SK-N-SH (cell line): ENCODE results near the gene SDK1. TPM values are rescaled to one million over a fixed set of nuclear protein-coding genes. Genes with fewer than 3 reads are reported as not detected.

Experiments used
- CTCF ChIA-PET: fragments of 300-600, 350-600 bp; formaldehyde crosslinking; extraction: SDS; loops from one replicate; lab custom pipeline; 2021; lab: Yijun Ruan, JAX
- POLR2A ChIA-PET: fragments of 350-600 bp; sonication (Branson Sonifier 250); formaldehyde crosslinking; extraction: SDS; loops from one replicate; lab custom pipeline; 2020; ENCODE audit warnings: antibody characterized with exemption, inconsistent platforms; lab: Yijun Ruan, JAX
- DNase-seq: peaks from one replicate; pipeline ENCODE4 v3.0.0; 2012
- H2AFZ ChIP-seq: fragments of 200-600 bp; sonication (generic); 2 replicates; pipeline ENCODE4 v1.8.1; 2016; ENCODE audit warnings: antibody characterized with exemption, mild to moderate bottlenecking, low read depth
- H3F3A ChIP-seq: fragments of 200-600 bp; sonication (generic); replicated peaks from 2 replicates; pipeline ENCODE3; 2016; ENCODE audit warnings: antibody characterized with exemption, mild to moderate bottlenecking; ENCODE audit not compliant: insufficient read depth
- H3K27ac ChIP-seq, 2 experiments: fragments of 200-500 bp in 1 of 2; fragments of 200-600 bp in 1 of 2; sonication (Bioruptor generic) in 1 of 2; sonication (generic), shearing (Covaris generic) in 1 of 2; 2 replicates each; pipeline versions ENCODE4 v1.5.1 to v1.6.1; 2014 to 2016; ENCODE audit warnings: low read depth in 2 of 2, inconsistent platforms in 1 of 2, low read length in 1 of 2, mild to moderate bottlenecking in 1 of 2, mixed read lengths in 1 of 2
- H3K27me3 ChIP-seq: fragments of 200-600 bp; sonication (generic), shearing (Covaris generic); 2 replicates; pipeline ENCODE4 v1.6.1; 2016; ENCODE audit warnings: mixed run types; ENCODE audit not compliant: insufficient read depth
- H3K36me3 ChIP-seq, 2 experiments: fragments of 200-500 bp in 1 of 2; fragments of 200-600 bp in 1 of 2; sonication (Bioruptor generic) in 1 of 2; sonication (generic) in 1 of 2; replicated peaks in 1 of 2; 2 replicates each; pipeline versions ENCODE3 to v1.5.1; 2014 to 2016; ENCODE audit warnings: low read length in 1 of 2, mild to moderate bottlenecking in 1 of 2; ENCODE audit not compliant: insufficient read depth in 2 of 2, control insufficient read depth in 1 of 2
- H3K4me1 ChIP-seq, 2 experiments: fragments of 200-500 bp in 1 of 2; fragments of 200-600 bp in 1 of 2; sonication (Bioruptor generic) in 1 of 2; sonication (generic), shearing (Covaris generic) in 1 of 2; 2 replicates each; pipeline versions ENCODE4 v1.5.1 to v1.6.1; 2014 to 2016; ENCODE audit warnings: low read depth in 1 of 2, low read length in 1 of 2, mixed run types in 1 of 2; ENCODE audit not compliant: insufficient read depth in 2 of 2, control insufficient read depth in 1 of 2
- H3K4me2 ChIP-seq: fragments of 200-600 bp; sonication (generic), shearing (Covaris generic); 2 replicates; pipeline ENCODE4 v1.6.1; 2017; ENCODE audit warnings: mixed run types
- H3K4me3 ChIP-seq, 2 experiments: fragments of 200-500 bp in 1 of 2; fragments of 200-600 bp in 1 of 2; sonication (Bioruptor generic) in 1 of 2; sonication (generic), shearing (Covaris generic) in 1 of 2; 2 replicates each; pipeline versions ENCODE4 v1.5.1 to v1.8.1; 2014 to 2016; ENCODE audit warnings: low read depth in 2 of 2, inconsistent platforms in 1 of 2, low read length in 1 of 2, mild to moderate bottlenecking in 1 of 2, mixed read lengths in 1 of 2, moderate library complexity in 1 of 2
- H3K79me2 ChIP-seq: fragments of 200-600 bp; sonication (generic); 2 replicates; pipeline ENCODE4 v1.8.1; 2017; ENCODE audit warnings: mild to moderate bottlenecking; ENCODE audit not compliant: insufficient read depth
- H3K9ac ChIP-seq: fragments of 200-600 bp; sonication (generic); 2 replicates; pipeline ENCODE4 v1.6.1; 2017; ENCODE audit warnings: mixed run types
- H3K9me2 ChIP-seq: fragments of 200-600 bp; sonication (generic); 2 replicates; pipeline ENCODE4 v1.6.1; 2017; ENCODE audit warnings: mixed run types
- H3K9me3 ChIP-seq: fragments of 200-600 bp; sonication (generic); 2 replicates; pipeline ENCODE4 v1.6.1; 2017; ENCODE audit warnings: mixed run types, mild to moderate bottlenecking, moderate library complexity
- H4K20me1 ChIP-seq: fragments of 200-600 bp; sonication (generic); 2 replicates; pipeline ENCODE4 v1.6.1; 2017; ENCODE audit warnings: mild to moderate bottlenecking, mixed run types; ENCODE audit not compliant: insufficient read depth
- CHD2 ChIP-seq: fragments of 150-350 bp; IDR thresholded peaks from 2 replicates; pipeline ENCODE4 v1.6.1; 2018; ENCODE audit warnings: low read length; ENCODE audit not compliant: partially characterized antibody
- ELF1 ChIP-seq: IDR thresholded peaks from 2 replicates; pipeline ENCODE4 v1.4.0; 2012
- EP300 ChIP-seq, 2 experiments: IDR thresholded peaks; 2 replicates each; pipeline versions ENCODE4 v1.4.0 to v1.6.1; 2012; ENCODE audit warnings: borderline replicate concordance in 1 of 2, low read depth in 1 of 2, low read length in 1 of 2
- EZH2phosphoT487 ChIP-seq: fragments of 200-600 bp; sonication (generic); IDR thresholded peaks from 2 replicates; pipeline ENCODE4 v1.6.1; 2017; ENCODE audit warnings: low read depth, mixed run types, mild to moderate bottlenecking, antibody characterized with exemption, moderate library complexity, borderline replicate concordance
- GABPA ChIP-seq: IDR thresholded peaks from 2 replicates; pipeline ENCODE4 v1.4.0; 2012; ENCODE audit warnings: low read depth, mild to moderate bottlenecking
- GATA2 ChIP-seq: sonication (generic); formaldehyde crosslinking; IDR thresholded peaks from 2 replicates; pipeline ENCODE4 v1.5.0; 2020; ENCODE audit warnings: mild to moderate bottlenecking, missing genetic modification reagents
- IRF3 ChIP-seq: fragments of 150-350 bp; IDR thresholded peaks from 2 replicates; pipeline ENCODE4 v1.6.1; 2016; ENCODE audit warnings: mild to moderate bottlenecking, low read depth, low read length
- JUND ChIP-seq: IDR thresholded peaks from 2 replicates; pipeline ENCODE4 v1.4.0; 2012
- MEF2A ChIP-seq: IDR thresholded peaks from 2 replicates; pipeline ENCODE4 v1.4.0; 2012; ENCODE audit warnings: low read depth, borderline replicate concordance
- NRF1 ChIP-seq: IDR thresholded peaks from 2 replicates; pipeline ENCODE4 v1.6.1; 2012; ENCODE audit warnings: low read depth, mild to moderate bottlenecking, low read length
- PBX3 ChIP-seq: IDR thresholded peaks from 2 replicates; pipeline ENCODE4; 2012
- RAD21 ChIP-seq: IDR thresholded peaks from 2 replicates; pipeline ENCODE4 v1.6.1; 2012; ENCODE audit warnings: mild to moderate bottlenecking, low read length
- REST ChIP-seq: IDR thresholded peaks from 2 replicates; pipeline ENCODE4 v1.6.1; 2012; ENCODE audit warnings: mild to moderate bottlenecking, low read depth, low read length, moderate library complexity
- RFX5 ChIP-seq: IDR thresholded peaks from 2 replicates; pipeline ENCODE4 v1.6.1; 2012; ENCODE audit warnings: mild to moderate bottlenecking, improper control_type of control experiment, low read length
- TCF12 ChIP-seq: IDR thresholded peaks from 2 replicates; pipeline ENCODE4 v1.4.0; 2012
- TEAD4 ChIP-seq: IDR thresholded peaks from 2 replicates; pipeline ENCODE4 v1.4.0; 2012; ENCODE audit warnings: mild to moderate bottlenecking, borderline replicate concordance; ENCODE audit not compliant: insufficient read depth
- USF2 ChIP-seq: fragments of 150-350 bp; IDR thresholded peaks from 2 replicates; pipeline ENCODE4 v1.6.1; 2017; ENCODE audit warnings: antibody characterized with exemption, low read length, low read depth, borderline replicate concordance
- YY1 ChIP-seq: IDR thresholded peaks from 2 replicates; pipeline ENCODE4 v1.4.0; 2012; ENCODE audit warnings: low read depth, mild to moderate bottlenecking
- WGBS: methylation state at CpG from one replicate; pipeline ENCODE4 v1.1.6; 2017; ENCODE audit warnings: low lambda C conversion rate; 5-methylcytosine and 5-hydroxymethylcytosine counted together
- polyA plus RNA-seq, 3 experiments: library from polyadenylated mRNA; depleted of rRNA; stranded (reverse); fragments of >200 nt; gene quantifications; 2 replicates each; pipeline ENCODE4 v1.2.3, GENCODE V29; 2012

SDK1 gene
- polyA plus RNA-seq, 1 of the 3 experiments (the other 2 are of a cell fraction), result 1.2 TPM

- ChIA-PET POLR2A (no interaction called here), CTCF (interaction anchor here (1.0 to 2.5 kb wide), 2 partner anchors 46 to 408 kb away, joined by 3 to 5 read pairs; no protein-coding TSS in a partner anchor)
- 61% methylated on average over 10 of the region's 10 CpGs for WGBS
- Histone ChIP-seq H3K9me2 (no peaks in the 10 kb centered on the region), H3K4me1 (no peaks in the 10 kb centered on the region; a peak in 1 of 4 replicates), H3F3A (no peaks in the 10 kb centered on the region), H4K20me1 (no peaks in the 10 kb centered on the region), H2AFZ (no peak overlapping the region), H3K9ac (no peak overlapping the region), H3K27ac (no peak overlapping the region), H3K27me3 (no peaks in the 10 kb centered on the region), H3K4me2 (no peak overlapping the region), H3K4me3 (no peak overlapping the region)
- no peak for DNase-seq
- TF ChIP-seq NRF1, result no peak
- no peak for TF ChIP-seq JUND
- no peak for TF ChIP-seq RFX5
- no peak for TF ChIP-seq EZH2phosphoT487
- TF ChIP-seq GATA2 (CRISPR knock-in tag), result no peak
- TF ChIP-seq YY1, result no peak
- no peak for TF ChIP-seq RAD21
- TF ChIP-seq ELF1, result no peak
- TF ChIP-seq TCF12, result no peak
- no peak for TF ChIP-seq TEAD4
- TF ChIP-seq MEF2A, result no peak
- no peak for TF ChIP-seq PBX3
- no peak for TF ChIP-seq CHD2
- TF ChIP-seq REST, result no peak
- no peak for TF ChIP-seq GABPA
- no peak for TF ChIP-seq EP300 (IDR thresholded peaks at IDR 0.05; ENCODE audit: borderline replicate concordance in 1 of 2, low read depth in 1 of 2, low read length in 1 of 2)
- no peak for TF ChIP-seq IRF3
- no peak for TF ChIP-seq USF2
- TF ChIP-seq, all 33 proteins: peak for 0
- Histone ChIP-seq H3K9me3 (no peaks in the 10 kb centered on the region), H3K79me2 (no peaks in the 10 kb centered on the region), H3K36me3 (no peaks in the 10 kb centered on the region)
Measured at GRCh38 chr7:3294432-3295100, 6.5 kb upstream of the SDK1 start.
